Endothelial cell (in vitro differentiated cells): ENCODE data around the gene PANK1. TPM values are rescaled to one million over a fixed set of nuclear protein-coding genes. Genes with fewer than 3 reads are reported as not detected.

Experiments
- DNase-seq: peaks from one replicate; pipeline ENCODE4 v3.0.0; 2021; ENCODE audit warnings: low spot score
- H3K27ac Mint-ChIP-seq: one replicate; pipeline ENCODE4 v1.8.0; 2021; ENCODE audit warnings: mixed read lengths, inconsistent platforms; ENCODE audit not compliant: unreplicated experiment
- H3K27me3 Mint-ChIP-seq: one replicate; pipeline ENCODE4 v1.8.0; 2021; ENCODE audit warnings: mild to moderate bottlenecking, moderate library complexity, mixed read lengths, inconsistent platforms; ENCODE audit not compliant: unreplicated experiment
- H3K36me3 Mint-ChIP-seq: one replicate; pipeline ENCODE4 v1.8.0; 2021; ENCODE audit warnings: mild to moderate bottlenecking, low read depth, mixed read lengths, inconsistent platforms; ENCODE audit not compliant: unreplicated experiment
- H3K4me1 Mint-ChIP-seq: one replicate; pipeline ENCODE4 v1.8.0; 2021; ENCODE audit warnings: mild to moderate bottlenecking, mixed read lengths, inconsistent platforms; ENCODE audit not compliant: unreplicated experiment
- H3K4me3 Mint-ChIP-seq: one replicate; pipeline ENCODE4 v1.8.0; 2021; ENCODE audit warnings: mild to moderate bottlenecking, mixed read lengths, inconsistent platforms; ENCODE audit not compliant: unreplicated experiment
- H3K9me3 Mint-ChIP-seq: one replicate; pipeline ENCODE4 v1.8.0; 2021; ENCODE audit warnings: mixed read lengths, inconsistent platforms; ENCODE audit not compliant: unreplicated experiment
- total RNA-seq: library from RNA; stranded (reverse); fragmentation: NEBNext Ultra II Directional; extraction: Animal tissue kit (Norgen Biotek cat#: 25700); gene quantifications from one replicate; pipeline ENCODE4 v1.2.1, GENCODE V29; 2021; ENCODE audit not compliant: unreplicated experiment
- TF ChIP-seq, protein P1 (sequence below): fragments of 200-600 bp; sonication (generic); IDR thresholded peaks from one replicate; pipeline ENCODE4 v1.5.0; 2021; ENCODE audit warnings: antibody characterized with exemption; ENCODE audit not compliant: unreplicated experiment

The PANK1 gene
- total RNA-seq, 1 donor from 2014 or later: 16.2 TPM

DNA sequence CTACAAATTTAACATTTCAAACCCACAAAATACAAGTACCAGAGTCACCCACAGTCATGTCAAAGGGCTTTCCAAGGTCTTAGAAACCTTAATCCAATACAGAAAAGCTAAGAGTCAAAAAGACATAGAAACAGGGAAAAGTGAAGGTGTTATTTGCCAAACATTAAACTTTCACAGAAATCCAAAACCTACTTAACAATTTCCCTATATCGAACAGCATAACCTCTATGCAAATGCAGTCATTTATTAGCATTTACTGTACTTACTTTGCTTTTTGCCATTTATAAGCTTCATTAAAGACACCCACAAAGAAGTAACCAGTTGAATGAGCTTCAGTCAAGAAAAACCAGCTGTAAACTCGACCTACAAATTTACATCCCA lies 1.6 kb downstream of the PANK1 start:
- peaks cover 6% of the 10 kb centered on the region for H3K27me3 Mint-ChIP-seq
- H3K9me3 Mint-ChIP-seq: no peaks in the 10 kb centered on the region
- H3K36me3 Mint-ChIP-seq: peaks cover 11% of the 10 kb centered on the region
- H3K27ac Mint-ChIP-seq: no peak overlapping the region
- TF ChIP-seq, protein P1, sequence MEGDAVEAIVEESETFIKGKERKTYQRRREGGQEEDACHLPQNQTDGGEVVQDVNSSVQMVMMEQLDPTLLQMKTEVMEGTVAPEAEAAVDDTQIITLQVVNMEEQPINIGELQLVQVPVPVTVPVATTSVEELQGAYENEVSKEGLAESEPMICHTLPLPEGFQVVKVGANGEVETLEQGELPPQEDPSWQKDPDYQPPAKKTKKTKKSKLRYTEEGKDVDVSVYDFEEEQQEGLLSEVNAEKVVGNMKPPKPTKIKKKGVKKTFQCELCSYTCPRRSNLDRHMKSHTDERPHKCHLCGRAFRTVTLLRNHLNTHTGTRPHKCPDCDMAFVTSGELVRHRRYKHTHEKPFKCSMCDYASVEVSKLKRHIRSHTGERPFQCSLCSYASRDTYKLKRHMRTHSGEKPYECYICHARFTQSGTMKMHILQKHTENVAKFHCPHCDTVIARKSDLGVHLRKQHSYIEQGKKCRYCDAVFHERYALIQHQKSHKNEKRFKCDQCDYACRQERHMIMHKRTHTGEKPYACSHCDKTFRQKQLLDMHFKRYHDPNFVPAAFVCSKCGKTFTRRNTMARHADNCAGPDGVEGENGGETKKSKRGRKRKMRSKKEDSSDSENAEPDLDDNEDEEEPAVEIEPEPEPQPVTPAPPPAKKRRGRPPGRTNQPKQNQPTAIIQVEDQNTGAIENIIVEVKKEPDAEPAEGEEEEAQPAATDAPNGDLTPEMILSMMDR: no peak
- DNase-seq: no peak
- H3K4me1 Mint-ChIP-seq: peaks cover 11% of the 10 kb centered on the region
- H3K4me3 Mint-ChIP-seq: no peak overlapping the region

DNA sequence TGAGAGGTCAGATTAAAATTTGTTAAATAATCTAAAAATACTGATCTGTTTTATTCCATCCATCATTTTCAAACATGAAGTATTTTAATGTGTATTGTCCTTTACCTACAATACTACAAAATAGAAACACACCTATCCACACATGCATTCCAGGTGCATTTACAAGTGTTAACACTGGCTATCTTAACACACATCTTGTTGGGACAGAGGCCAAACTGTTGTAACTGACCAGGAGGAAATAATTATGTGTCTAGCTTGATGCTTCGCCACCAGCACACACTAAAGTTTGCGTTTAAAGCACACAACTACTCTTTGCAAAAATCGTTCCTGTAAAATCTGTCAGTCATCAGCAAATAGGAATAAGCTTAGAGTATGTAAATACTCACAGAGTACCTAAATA lies 2.8 kb downstream of the PANK1 start:
- peaks cover 6% of the 10 kb centered on the region for H3K27me3 Mint-ChIP-seq
- H3K36me3 Mint-ChIP-seq: peaks cover 11% of the 10 kb centered on the region
- TF ChIP-seq, protein P1: no peak
- no peak for DNase-seq
- peaks cover 11% of the 10 kb centered on the region for H3K4me1 Mint-ChIP-seq
- no peak overlapping the region for H3K4me3 Mint-ChIP-seq
- H3K9me3 Mint-ChIP-seq: no peaks in the 10 kb centered on the region
- H3K27ac Mint-ChIP-seq: no peak overlapping the region

DNA sequence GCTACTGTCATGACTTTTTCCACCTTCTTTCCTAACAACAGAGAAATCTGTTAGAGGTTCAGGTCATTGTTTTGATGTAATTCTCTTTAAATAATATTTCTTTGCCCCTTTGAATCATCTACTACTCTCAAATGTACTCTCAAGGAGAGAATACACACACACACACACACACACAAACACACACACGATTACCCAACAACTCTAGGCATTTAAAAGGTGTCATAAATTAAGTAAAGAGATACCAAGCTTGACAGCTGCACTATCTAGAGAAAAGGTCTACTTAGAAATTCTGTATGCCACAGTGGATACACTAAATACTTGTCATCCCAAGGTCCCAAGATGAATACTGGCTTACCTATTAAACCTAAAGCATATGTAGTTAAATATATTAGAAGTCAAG lies 4.8 kb downstream of the PANK1 start:
- TF ChIP-seq, protein P1: no peak
- DNase-seq: no peak
- Mint-ChIP-seq H3K4me1 (peaks cover 4% of the 10 kb centered on the region), H3K36me3 (peaks cover 2% of the 10 kb centered on the region), H3K27me3 (peaks cover 3% of the 10 kb centered on the region), H3K27ac (no peak overlapping the region), H3K9me3 (no peaks in the 10 kb centered on the region), H3K4me3 (no peak overlapping the region)

DNA sequence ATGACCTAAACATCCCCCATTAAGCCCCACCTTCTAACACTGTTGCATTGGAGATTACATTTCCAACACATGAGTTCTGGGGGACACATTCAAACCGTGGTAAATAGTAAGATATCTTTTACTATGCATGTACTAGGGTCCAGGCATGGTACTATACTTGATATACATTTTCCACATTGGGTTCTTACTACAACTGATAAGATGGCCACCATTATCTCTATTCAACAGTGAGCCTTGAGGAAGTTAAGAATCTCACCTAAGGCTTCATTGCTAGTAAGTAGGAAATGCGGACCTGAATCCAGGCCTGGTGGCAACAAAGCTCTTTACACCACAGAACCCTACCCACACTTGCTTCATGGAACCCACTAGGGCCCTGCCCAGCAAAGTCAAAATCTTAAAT lies 5.7 kb downstream of the PANK1 start:
- peaks cover 2% of the 10 kb centered on the region for H3K4me1 Mint-ChIP-seq
- no peaks in the 10 kb centered on the region for H3K9me3 Mint-ChIP-seq
- no peak overlapping the region for H3K27ac Mint-ChIP-seq
- DNase-seq: no peak
- H3K27me3 Mint-ChIP-seq: peaks cover 1% of the 10 kb centered on the region
- no peak overlapping the region for H3K4me3 Mint-ChIP-seq
- H3K36me3 Mint-ChIP-seq: peaks cover 4% of the 10 kb centered on the region
- TF ChIP-seq, protein P1: no peak

DNA sequence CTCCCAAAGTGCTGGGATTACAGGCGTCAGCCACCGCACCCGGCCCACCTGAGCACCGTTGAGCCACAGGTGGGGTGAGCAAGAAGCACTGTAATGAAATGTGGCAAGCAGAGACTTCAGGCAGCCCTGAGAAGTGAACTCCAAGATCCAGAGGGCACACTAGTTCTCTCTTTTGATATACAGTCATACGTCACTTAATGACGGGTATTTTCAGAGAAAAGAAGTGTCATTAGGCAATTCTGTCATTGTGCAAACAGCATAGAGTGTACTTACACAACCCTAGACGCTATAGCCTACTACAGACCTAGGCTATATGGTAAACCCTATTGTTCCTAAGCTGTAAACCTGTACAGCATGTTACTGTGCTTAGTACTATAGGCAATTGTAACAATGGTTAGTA lies 7.9 kb downstream of the PANK1 start:
- Mint-ChIP-seq H3K4me1 (no peaks in the 10 kb centered on the region), H3K9me3 (no peaks in the 10 kb centered on the region), H3K36me3 (peaks cover 4% of the 10 kb centered on the region), H3K27me3 (no peaks in the 10 kb centered on the region), H3K4me3 (no peak overlapping the region), H3K27ac (no peak overlapping the region)
- TF ChIP-seq, protein P1: no peak
- no peak for DNase-seq
